ENCODE measurements around the gene FAM184B. TPM values are rescaled to one million over a fixed set of nuclear protein-coding genes. Genes with fewer than 3 reads are reported as not detected.
A peak's percentile ranks its signal among the peaks of the same experiment; 100 is the strongest.

FAM184B gene
- total RNA-seq, 1 donor from 2014 or later: not detected

DNA sequence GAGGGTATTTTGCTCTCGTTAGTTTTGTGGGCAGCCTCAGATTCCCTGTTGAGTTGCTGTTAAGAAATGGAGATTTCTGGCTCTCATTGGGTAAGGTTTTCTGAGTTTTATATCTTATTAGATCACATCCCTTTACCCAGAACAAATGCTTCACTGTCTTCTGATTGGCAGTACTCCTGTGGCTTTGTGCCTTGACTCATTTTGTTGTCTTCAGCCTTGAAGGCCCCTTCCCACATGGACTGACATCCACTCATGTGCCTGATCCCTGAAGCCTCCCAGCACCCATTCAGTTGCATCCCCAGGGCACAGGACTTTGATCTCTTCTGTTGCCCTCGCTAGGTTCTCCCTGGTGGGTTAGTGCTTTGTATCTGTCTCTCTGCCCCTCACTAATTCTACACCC, 156.6 kb downstream of the FAM184B start:
- Histone ChIP-seq H3K27ac (no peak overlapping the region), H3K36me3 (peaks cover 7 to 93% of the 10 kb centered on the region in 2 donors), H3K9me3 (no peaks in the 10 kb centered on the region), H3K27me3 (no peaks in the 10 kb centered on the region), H3K4me1 (no peaks in the 10 kb centered on the region), H3K4me3 (no peak overlapping the region)
- DNase-seq (ENCODE audit: extremely low spot score in 2 of 2): no peak
- TF ChIP-seq POLR2AphosphoS5 (IDR thresholded peaks at IDR 0.05; ENCODE audit: insufficient read depth in 1 of 2, low read depth in 1 of 2): no peak
- no peak for TF ChIP-seq POLR2A (IDR thresholded peaks at IDR 0.05)
- TF ChIP-seq CTCF (IDR thresholded peaks at IDR 0.05): no peak
- intact Hi-C loops (cut with DNase I): loop anchor here (10.0 kb wide), 1 partner anchor 60 kb away; no protein-coding TSS in a partner anchor

GRCh38 chr4:17623451-17624001, 157.9 kb downstream of the FAM184B start:
- no peaks in the 10 kb centered on the region for H3K27me3 ChIP-seq
- intact Hi-C loops (cut with DNase I): loop anchor here (10.0 kb wide), 1 partner anchor 59 kb away; no protein-coding TSS in a partner anchor
- H3K4me1 ChIP-seq: peaks cover 12% of the 10 kb centered on the region
- no peak for DNase-seq (ENCODE audit: extremely low spot score in 2 of 2)
- no peak overlapping the region for H3K4me3 ChIP-seq
- H3K36me3 ChIP-seq: peaks cover 7 to 84% of the 10 kb centered on the region in 2 donors
- no peak overlapping the region for H3K27ac ChIP-seq
- H3K9me3 ChIP-seq: no peaks in the 10 kb centered on the region
- TF ChIP-seq CTCF (IDR thresholded peaks at IDR 0.05): no peak
- no peak for TF ChIP-seq POLR2AphosphoS5 (IDR thresholded peaks at IDR 0.05; ENCODE audit: insufficient read depth in 1 of 2, low read depth in 1 of 2)
- no peak for TF ChIP-seq POLR2A (IDR thresholded peaks at IDR 0.05)

GRCh38 chr4:17619416-17620105, 161.9 kb downstream of the FAM184B start:
- H3K4me3 ChIP-seq: no peak overlapping the region
- no peak for TF ChIP-seq POLR2AphosphoS5 (IDR thresholded peaks at IDR 0.05; ENCODE audit: insufficient read depth in 1 of 2, low read depth in 1 of 2)
- no peak for TF ChIP-seq POLR2A (IDR thresholded peaks at IDR 0.05)
- no peak for TF ChIP-seq CTCF (IDR thresholded peaks at IDR 0.05)
- H3K27me3 ChIP-seq: no peaks in the 10 kb centered on the region
- H3K36me3 ChIP-seq: peaks cover 7 to 45% of the 10 kb centered on the region in 2 donors
- peaks cover 45% of the 10 kb centered on the region for H3K4me1 ChIP-seq
- intact Hi-C loops (cut with DNase I): loop anchor here (10.0 kb wide), 1 partner anchor 55 kb away; no protein-coding TSS in a partner anchor
- no peak overlapping the region for H3K27ac ChIP-seq
- H3K9me3 ChIP-seq: no peaks in the 10 kb centered on the region
- no peak for DNase-seq (ENCODE audit: extremely low spot score in 2 of 2)

DNA sequence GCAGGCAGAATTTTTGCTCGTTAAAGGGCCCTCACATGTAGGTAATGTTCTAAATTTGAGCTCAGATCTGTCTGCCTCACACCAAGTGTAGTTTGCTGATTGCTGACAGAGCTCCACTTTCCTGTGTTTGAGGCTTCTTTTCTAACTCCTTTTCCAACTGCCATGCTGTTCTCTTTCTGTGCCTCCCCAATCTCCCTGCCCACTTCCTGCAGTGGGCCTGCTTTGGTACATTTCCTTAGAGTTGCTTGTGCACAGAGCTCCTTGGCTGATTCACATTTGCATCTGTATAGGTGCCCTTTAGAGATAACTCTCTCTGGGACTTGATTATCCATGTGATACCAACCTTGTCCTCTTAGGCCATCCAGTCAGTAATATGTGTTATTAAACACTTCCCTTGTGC, 162.5 kb downstream of the FAM184B start:
- DNase-seq (ENCODE audit: extremely low spot score in 2 of 2): no peak
- peaks cover 7 to 39% of the 10 kb centered on the region in 2 donors for H3K36me3 ChIP-seq
- peaks cover 45% of the 10 kb centered on the region for H3K4me1 ChIP-seq
- H3K9me3 ChIP-seq: no peaks in the 10 kb centered on the region
- TF ChIP-seq CTCF (IDR thresholded peaks at IDR 0.05) (no peak), POLR2AphosphoS5 (IDR thresholded peaks at IDR 0.05; ENCODE audit: insufficient read depth in 1 of 2, low read depth in 1 of 2) (no peak), POLR2A (IDR thresholded peaks at IDR 0.05) (no peak)
- H3K27me3 ChIP-seq: no peaks in the 10 kb centered on the region
- H3K27ac ChIP-seq: no peak overlapping the region
- intact Hi-C loops (cut with DNase I): no loop called here
- H3K4me3 ChIP-seq: no peak overlapping the region

DNA sequence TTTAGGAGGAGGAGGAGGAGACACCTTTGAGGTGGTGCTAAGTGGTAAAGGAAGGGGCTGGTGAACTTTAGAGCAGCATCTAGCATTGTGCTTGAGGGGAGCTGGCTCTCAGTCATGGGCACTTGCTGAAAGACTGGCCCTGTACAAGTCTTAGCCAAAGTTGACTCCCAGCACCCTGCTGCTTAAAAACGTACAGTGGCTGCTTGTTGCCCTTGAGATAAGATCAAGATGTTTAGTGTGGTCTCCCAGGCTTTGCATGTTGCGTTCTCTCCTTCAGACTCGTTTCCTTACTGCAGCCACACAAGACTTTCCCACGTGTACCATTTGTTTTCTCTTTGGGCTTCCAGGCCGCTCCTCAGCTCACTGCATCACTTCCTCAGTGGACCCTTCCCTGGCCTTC, 165.1 kb downstream of the FAM184B start:
- H3K4me1 ChIP-seq: peaks cover 50% of the 10 kb centered on the region
- no peak overlapping the region for H3K27ac ChIP-seq
- H3K27me3 ChIP-seq: no peaks in the 10 kb centered on the region
- intact Hi-C loops (cut with DNase I): no loop called here
- peak overlapping the region; percentile 3 to 89 for H3K4me3 ChIP-seq
- H3K36me3 ChIP-seq: peaks cover 0 to 13% of the 10 kb centered on the region in 2 donors
- no peak for TF ChIP-seq POLR2A (IDR thresholded peaks at IDR 0.05)
- no peak for TF ChIP-seq POLR2AphosphoS5 (IDR thresholded peaks at IDR 0.05; ENCODE audit: insufficient read depth in 1 of 2, low read depth in 1 of 2)
- no peak for TF ChIP-seq CTCF (IDR thresholded peaks at IDR 0.05)
- DNase-seq (ENCODE audit: extremely low spot score in 2 of 2): no peak
- no peaks in the 10 kb centered on the region for H3K9me3 ChIP-seq

Measured in vagina (tissue), 2 donors.